GM12892 (cell line): ENCODE data around the gene KRT72.

Source experiments
- POLR2A ChIP-seq: IDR thresholded peaks from 2 replicates; pipeline ENCODE4 v1.6.1; 2011; ENCODE audit warnings: low read depth, low read length, control low read depth
- POLR2AphosphoS5 ChIP-seq: IDR thresholded peaks from 2 replicates; pipeline ENCODE4 v1.6.1; 2011; ENCODE audit warnings: low read depth, low read length, control low read depth
- TAF1 ChIP-seq: IDR thresholded peaks from 2 replicates; pipeline ENCODE4 v1.6.1; 2011; ENCODE audit warnings: low read depth, mild to moderate bottlenecking, control low read depth, low read length, borderline replicate concordance

GRCh38 chr12:52557476-52557875 is 43.8 kb downstream of the KRT72 start:
- TF ChIP-seq POLR2A (no peak), POLR2AphosphoS5 (no peak), TAF1 (no peak)
